ENCODE data around the gene SMCO2.

Gene SMCO2

DNA sequence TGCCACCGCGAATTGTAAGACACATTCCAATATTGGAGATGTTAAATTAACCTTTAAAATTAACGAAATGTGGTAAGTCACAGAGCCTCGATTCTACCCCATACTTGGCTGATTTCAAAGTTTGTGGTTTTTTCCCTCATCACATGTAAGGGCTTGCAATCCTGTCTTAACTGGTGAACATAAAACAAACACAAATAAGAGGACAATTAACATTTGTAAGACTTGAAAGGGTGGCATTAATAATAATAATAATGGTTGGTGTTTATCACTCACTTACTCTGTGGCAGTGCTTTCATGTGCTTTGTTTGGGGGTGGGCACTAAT lies 104.1 kb downstream of the SMCO2 start:
- no peak for DNase-seq (ENCODE audit: low read depth in 2 of 2, low spot score in 1 of 2)

DNA sequence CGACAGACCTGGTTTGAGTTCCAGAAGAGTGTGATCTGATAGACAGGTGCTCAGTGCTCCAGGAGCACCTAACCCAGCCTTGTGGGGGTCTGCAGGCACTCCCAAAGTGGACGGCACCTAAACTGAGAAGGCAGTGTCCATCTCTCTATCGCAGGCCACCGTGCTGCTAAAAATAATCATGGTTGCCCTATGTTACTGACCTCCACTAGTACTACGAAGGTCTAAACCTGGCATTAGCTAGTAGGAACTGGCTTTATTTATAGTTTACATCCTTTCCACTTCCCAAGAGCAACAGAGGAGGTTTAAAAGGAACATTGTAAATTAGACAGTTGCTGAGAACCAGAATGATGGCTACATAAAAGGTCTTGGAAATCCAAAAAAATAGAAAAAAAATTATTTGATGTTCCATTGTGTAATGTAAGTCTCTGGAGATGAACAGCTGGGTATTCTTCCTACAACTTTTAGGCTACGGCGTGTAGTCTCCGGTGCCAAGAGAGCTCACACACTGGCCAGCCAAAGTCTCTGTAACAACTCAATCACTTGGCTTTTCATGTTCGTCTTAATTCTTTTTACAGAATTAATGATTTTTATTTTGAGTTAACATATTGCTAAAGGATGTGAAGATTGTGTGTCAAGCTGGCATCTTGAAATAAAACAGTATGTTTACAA lies 104.8 kb downstream of the SMCO2 start:
- DNase-seq (ENCODE audit: low read depth in 2 of 2, low spot score in 1 of 2) = no peak

Measured in stimulated activated CD8-positive, alpha-beta memory T cell treated with anti-CD3 and anti-CD28 coated beads, Interleukin-4, amount 100 ng/mL, for 4 hours (primary cell).